Measurements from ENCODE around the gene PKHD1.
"Not testable (repeated sequence)": the region's sequence is repeated elsewhere in the genome, so short reads cannot be mapped to it uniquely, and the experiment has no call there.

Gene PKHD1

GRCh38 chr6:51853109-51853508, 234.3 kb downstream of the PKHD1 start:
- H3K4me1 ChIP-seq (ENCODE audit: control insufficient read depth in 1 of 2, insufficient read depth in 2 of 2, low read length in 2 of 2); H3K27me3 ChIP-seq (ENCODE audit: control insufficient read depth in 1 of 2, insufficient read depth in 2 of 2, low read length in 2 of 2); H3K27ac ChIP-seq (ENCODE audit: low read depth, low read length); H3K36me3 ChIP-seq (ENCODE audit: control insufficient read depth in 1 of 2, insufficient read depth in 2 of 2, low read length in 2 of 2); H3K9me3 ChIP-seq (ENCODE audit: control insufficient read depth in 1 of 2, low read length in 2 of 2); H3K9ac ChIP-seq (ENCODE audit: low read depth in 1 of 2, low read length in 2 of 2); H3K4me3 ChIP-seq (ENCODE audit: low read depth in 1 of 2, low read length in 2 of 2): not testable (repeated sequence)

- Histone ChIP-seq H3K9me3 (ENCODE audit: control insufficient read depth in 1 of 2, low read length in 2 of 2) (no peaks in the 10 kb centered on the region), H3K9ac (ENCODE audit: low read depth in 1 of 2, low read length in 2 of 2) (no peak overlapping the region), H3K36me3 (ENCODE audit: control insufficient read depth in 1 of 2, insufficient read depth in 2 of 2, low read length in 2 of 2) (no peaks in the 10 kb centered on the region), H3K4me3 (ENCODE audit: low read depth in 1 of 2, low read length in 2 of 2) (no peak overlapping the region), H3K4me1 (ENCODE audit: control insufficient read depth in 1 of 2, insufficient read depth in 2 of 2, low read length in 2 of 2) (no peaks in the 10 kb centered on the region), H3K27me3 (ENCODE audit: control insufficient read depth in 1 of 2, insufficient read depth in 2 of 2, low read length in 2 of 2) (no peaks in the 10 kb centered on the region), H3K27ac (ENCODE audit: low read depth, low read length) (no peak overlapping the region)
Measured at GRCh38 chr6:51846531-51846930, 240.9 kb downstream of the PKHD1 start.

GRCh38 chr6:51844336-51844735, 243.1 kb downstream of the PKHD1 start:
- Histone ChIP-seq H3K27ac (ENCODE audit: low read depth, low read length) (no peak overlapping the region), H3K4me3 (ENCODE audit: low read depth in 1 of 2, low read length in 2 of 2) (no peak overlapping the region), H3K36me3 (ENCODE audit: control insufficient read depth in 1 of 2, insufficient read depth in 2 of 2, low read length in 2 of 2) (no peaks in the 10 kb centered on the region), H3K27me3 (ENCODE audit: control insufficient read depth in 1 of 2, insufficient read depth in 2 of 2, low read length in 2 of 2) (no peaks in the 10 kb centered on the region), H3K9ac (ENCODE audit: low read depth in 1 of 2, low read length in 2 of 2) (no peak overlapping the region), H3K4me1 (ENCODE audit: control insufficient read depth in 1 of 2, insufficient read depth in 2 of 2, low read length in 2 of 2) (no peaks in the 10 kb centered on the region), H3K9me3 (ENCODE audit: control insufficient read depth in 1 of 2, low read length in 2 of 2) (no peaks in the 10 kb centered on the region)

GRCh38 chr6:51843456-51844056, 243.9 kb downstream of the PKHD1 start:
- no peaks in the 10 kb centered on the region for H3K27me3 ChIP-seq (ENCODE audit: control insufficient read depth in 1 of 2, insufficient read depth in 2 of 2, low read length in 2 of 2)
- H3K9ac ChIP-seq (ENCODE audit: low read depth in 1 of 2, low read length in 2 of 2), result no peak overlapping the region
- no peaks in the 10 kb centered on the region for H3K36me3 ChIP-seq (ENCODE audit: control insufficient read depth in 1 of 2, insufficient read depth in 2 of 2, low read length in 2 of 2)
- H3K4me3 ChIP-seq (ENCODE audit: low read depth in 1 of 2, low read length in 2 of 2), result no peak overlapping the region
- no peak overlapping the region for H3K27ac ChIP-seq (ENCODE audit: low read depth, low read length)
- no peaks in the 10 kb centered on the region for H3K9me3 ChIP-seq (ENCODE audit: control insufficient read depth in 1 of 2, low read length in 2 of 2)
- H3K4me1 ChIP-seq (ENCODE audit: control insufficient read depth in 1 of 2, insufficient read depth in 2 of 2, low read length in 2 of 2), result no peaks in the 10 kb centered on the region

GRCh38 chr6:51842804-51843378, 244.5 kb downstream of the PKHD1 start:
- no peaks in the 10 kb centered on the region for H3K36me3 ChIP-seq (ENCODE audit: control insufficient read depth in 1 of 2, insufficient read depth in 2 of 2, low read length in 2 of 2)
- H3K27me3 ChIP-seq (ENCODE audit: control insufficient read depth in 1 of 2, insufficient read depth in 2 of 2, low read length in 2 of 2), result no peaks in the 10 kb centered on the region
- no peak overlapping the region for H3K9ac ChIP-seq (ENCODE audit: low read depth in 1 of 2, low read length in 2 of 2)
- H3K9me3 ChIP-seq (ENCODE audit: control insufficient read depth in 1 of 2, low read length in 2 of 2), result no peaks in the 10 kb centered on the region
- H3K4me1 ChIP-seq (ENCODE audit: control insufficient read depth in 1 of 2, insufficient read depth in 2 of 2, low read length in 2 of 2), result no peaks in the 10 kb centered on the region
- H3K27ac ChIP-seq (ENCODE audit: low read depth, low read length), result no peak overlapping the region
- H3K4me3 ChIP-seq (ENCODE audit: low read depth in 1 of 2, low read length in 2 of 2), result no peak overlapping the region

- H3K4me3 ChIP-seq (ENCODE audit: low read depth in 1 of 2, low read length in 2 of 2), result no peak overlapping the region
- H3K27me3 ChIP-seq (ENCODE audit: control insufficient read depth in 1 of 2, insufficient read depth in 2 of 2, low read length in 2 of 2), result no peaks in the 10 kb centered on the region
- H3K9me3 ChIP-seq (ENCODE audit: control insufficient read depth in 1 of 2, low read length in 2 of 2), result no peaks in the 10 kb centered on the region
- H3K36me3 ChIP-seq (ENCODE audit: control insufficient read depth in 1 of 2, insufficient read depth in 2 of 2, low read length in 2 of 2), result no peaks in the 10 kb centered on the region
- H3K4me1 ChIP-seq (ENCODE audit: control insufficient read depth in 1 of 2, insufficient read depth in 2 of 2, low read length in 2 of 2), result no peaks in the 10 kb centered on the region
- no peak overlapping the region for H3K27ac ChIP-seq (ENCODE audit: low read depth, low read length)
- H3K9ac ChIP-seq (ENCODE audit: low read depth in 1 of 2, low read length in 2 of 2), result no peak overlapping the region
Measured at GRCh38 chr6:51842061-51842803, 245.2 kb downstream of the PKHD1 start.

GRCh38 chr6:51841626-51842025, 245.8 kb downstream of the PKHD1 start:
- H3K4me1 ChIP-seq (ENCODE audit: control insufficient read depth in 1 of 2, insufficient read depth in 2 of 2, low read length in 2 of 2), result no peaks in the 10 kb centered on the region
- no peak overlapping the region for H3K4me3 ChIP-seq (ENCODE audit: low read depth in 1 of 2, low read length in 2 of 2)
- no peak overlapping the region for H3K27ac ChIP-seq (ENCODE audit: low read depth, low read length)
- H3K9me3 ChIP-seq (ENCODE audit: control insufficient read depth in 1 of 2, low read length in 2 of 2), result no peaks in the 10 kb centered on the region
- H3K36me3 ChIP-seq (ENCODE audit: control insufficient read depth in 1 of 2, insufficient read depth in 2 of 2, low read length in 2 of 2), result no peaks in the 10 kb centered on the region
- no peaks in the 10 kb centered on the region for H3K27me3 ChIP-seq (ENCODE audit: control insufficient read depth in 1 of 2, insufficient read depth in 2 of 2, low read length in 2 of 2)
- no peak overlapping the region for H3K9ac ChIP-seq (ENCODE audit: low read depth in 1 of 2, low read length in 2 of 2)

- H3K27ac ChIP-seq (ENCODE audit: low read depth, low read length), result no peak overlapping the region
Measured at GRCh38 chr6:51839726-51840374, 247.6 kb downstream of the PKHD1 start.

GRCh38 chr6:51830666-51831065, 256.7 kb downstream of the PKHD1 start:
- no peak overlapping the region for H3K27ac ChIP-seq (ENCODE audit: low read depth, low read length)
- no peaks in the 10 kb centered on the region for H3K9me3 ChIP-seq (ENCODE audit: control insufficient read depth in 1 of 2, low read length in 2 of 2)

More at GRCh38 chr6:51839726-51840374, 247.6 kb downstream of the PKHD1 start:
- no peak overlapping the region for H3K4me3 ChIP-seq (ENCODE audit: low read depth in 1 of 2, low read length in 2 of 2)
- H3K9ac ChIP-seq (ENCODE audit: low read depth in 1 of 2, low read length in 2 of 2), result no peak overlapping the region
- H3K4me1 ChIP-seq (ENCODE audit: control insufficient read depth in 1 of 2, insufficient read depth in 2 of 2, low read length in 2 of 2), result no peaks in the 10 kb centered on the region
- H3K27me3 ChIP-seq (ENCODE audit: control insufficient read depth in 1 of 2, insufficient read depth in 2 of 2, low read length in 2 of 2), result no peaks in the 10 kb centered on the region
- no peaks in the 10 kb centered on the region for H3K9me3 ChIP-seq (ENCODE audit: control insufficient read depth in 1 of 2, low read length in 2 of 2)
- H3K36me3 ChIP-seq (ENCODE audit: control insufficient read depth in 1 of 2, insufficient read depth in 2 of 2, low read length in 2 of 2), result no peaks in the 10 kb centered on the region

GRCh38 chr6:51827580-51827979, 259.8 kb downstream of the PKHD1 start:
- no peaks in the 10 kb centered on the region for H3K27me3 ChIP-seq (ENCODE audit: control insufficient read depth in 1 of 2, insufficient read depth in 2 of 2, low read length in 2 of 2)
- H3K9ac ChIP-seq (ENCODE audit: low read depth in 1 of 2, low read length in 2 of 2), result no peak overlapping the region
- no peaks in the 10 kb centered on the region for H3K4me1 ChIP-seq (ENCODE audit: control insufficient read depth in 1 of 2, insufficient read depth in 2 of 2, low read length in 2 of 2)
- no peak overlapping the region for H3K27ac ChIP-seq (ENCODE audit: low read depth, low read length)
- H3K36me3 ChIP-seq (ENCODE audit: control insufficient read depth in 1 of 2, insufficient read depth in 2 of 2, low read length in 2 of 2), result no peaks in the 10 kb centered on the region
- no peak overlapping the region for H3K4me3 ChIP-seq (ENCODE audit: low read depth in 1 of 2, low read length in 2 of 2)
- no peaks in the 10 kb centered on the region for H3K9me3 ChIP-seq (ENCODE audit: control insufficient read depth in 1 of 2, low read length in 2 of 2)

More at GRCh38 chr6:51830666-51831065, 256.7 kb downstream of the PKHD1 start:
- no peaks in the 10 kb centered on the region for H3K4me1 ChIP-seq (ENCODE audit: control insufficient read depth in 1 of 2, insufficient read depth in 2 of 2, low read length in 2 of 2)
- no peaks in the 10 kb centered on the region for H3K36me3 ChIP-seq (ENCODE audit: control insufficient read depth in 1 of 2, insufficient read depth in 2 of 2, low read length in 2 of 2)
- H3K27me3 ChIP-seq (ENCODE audit: control insufficient read depth in 1 of 2, insufficient read depth in 2 of 2, low read length in 2 of 2), result no peaks in the 10 kb centered on the region
- H3K9ac ChIP-seq (ENCODE audit: low read depth in 1 of 2, low read length in 2 of 2), result no peak overlapping the region
- H3K4me3 ChIP-seq (ENCODE audit: low read depth in 1 of 2, low read length in 2 of 2), result no peak overlapping the region
